DMS 273 (cell line): ENCODE results near the gene C2orf81.
"Not testable (repeated sequence)": the region's sequence is repeated elsewhere in the genome, so short reads cannot be mapped to it uniquely, and the experiment has no call there.

ENCODE experiments used
- DNase-seq: peaks from one replicate; lab custom pipeline; 2025; ENCODE audit not compliant: unreplicated experiment; lab: John Stamatoyannopoulos, UW

Gene C2orf81

GRCh38 chr2:74444498-74445318, 23.3 kb upstream of the C2orf81 start:
- peak; percentile 59 for DNase-seq

- DNase-seq: not testable (repeated sequence)
Observed at GRCh38 chr2:74442483-74443297, 21.3 kb upstream of the C2orf81 start.

- peak; percentile 59 for DNase-seq
Observed at GRCh38 chr2:74441690-74442482, 20.5 kb upstream of the C2orf81 start, which contains the start of gene RTKN. TSS of gene RTKN (minus strand) at chr2:74441937. CDS start at chr2:74441816, 121 bp downstream.

- DNase-seq: no peak
Observed at GRCh38 chr2:74441170-74441689, 19.8 kb upstream of the C2orf81 start.

- peak; percentile 89 for DNase-seq
Observed at GRCh38 chr2:74440378-74441169, 19.2 kb upstream of the C2orf81 start.

- no peak for DNase-seq
Observed at GRCh38 chr2:74439803-74440377, 18.5 kb upstream of the C2orf81 start.

GRCh38 chr2:74439373-74439772, 18.0 kb upstream of the C2orf81 start:
- peak; percentile 44 for DNase-seq

- no peak for DNase-seq
Observed at GRCh38 chr2:74438248-74438647, 16.8 kb upstream of the C2orf81 start.

- no peak for DNase-seq
Observed at GRCh38 chr2:74436848-74437695, 15.7 kb upstream of the C2orf81 start.

GRCh38 chr2:74436111-74436805, 14.8 kb upstream of the C2orf81 start:
- DNase-seq: no peak

GRCh38 chr2:74430502-74430901, 9.1 kb upstream of the C2orf81 start:
- no peak for DNase-seq

GRCh38 chr2:74429487-74430451, 8.3 kb upstream of the C2orf81 start:
- no peak for DNase-seq

GRCh38 chr2:74428675-74429074, 7.3 kb upstream of the C2orf81 start:
- no peak for DNase-seq

GRCh38 chr2:74427551-74427950, 6.1 kb upstream of the C2orf81 start:
- no peak for DNase-seq

- no peak for DNase-seq
Observed at GRCh38 chr2:74426181-74426758, 4.9 kb upstream of the C2orf81 start.

GRCh38 chr2:74425523-74425922, 4.1 kb upstream of the C2orf81 start:
- no peak for DNase-seq

- DNase-seq: no peak
Observed at GRCh38 chr2:74424995-74425406, 3.6 kb upstream of the C2orf81 start.
